ENCODE data around the gene GSDMA.
"Not testable (repeated sequence)": the region's sequence is repeated elsewhere in the genome, so short reads cannot be mapped to it uniquely, and the experiment has no call there.

Gene GSDMA

DNA sequence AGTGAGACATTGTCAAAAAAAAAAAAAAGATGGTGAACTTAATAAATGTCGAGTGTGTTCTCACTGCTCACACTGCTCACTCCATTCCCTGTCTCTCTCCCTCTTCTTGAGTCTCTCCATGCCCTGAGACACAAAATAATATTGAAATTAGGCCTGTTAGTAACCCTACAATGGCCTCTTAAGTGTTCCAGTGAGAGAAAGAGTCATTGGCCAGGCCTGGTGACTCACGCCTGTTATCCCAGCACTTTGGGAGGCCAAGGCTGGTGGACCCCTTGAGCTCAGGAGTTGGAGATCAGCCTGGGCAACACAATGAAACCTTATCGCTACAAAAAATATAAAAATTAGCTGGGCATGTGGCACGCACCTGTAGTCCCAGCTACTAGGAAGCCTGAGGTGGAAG is 36.3 kb downstream of the GSDMA start:
- no peak for DNase-seq

DNA sequence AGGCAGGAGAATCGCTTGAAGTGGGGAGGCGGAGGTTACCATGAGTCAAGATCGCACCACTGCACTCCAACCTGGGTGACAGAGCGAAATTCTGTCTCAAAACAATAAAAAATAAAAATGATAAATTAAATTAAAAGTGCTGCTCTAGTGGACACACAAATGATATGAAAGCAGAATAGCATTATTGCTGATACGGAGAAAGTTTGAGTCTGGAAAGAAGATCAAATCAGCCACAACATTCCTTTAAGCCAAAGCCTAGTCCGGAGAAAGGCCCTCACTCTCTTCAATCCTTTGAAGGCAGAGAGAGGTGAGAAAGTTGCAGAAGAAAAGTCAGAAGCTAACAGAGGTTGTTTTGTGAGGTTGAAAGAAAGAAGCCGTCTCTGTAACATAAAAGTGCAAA is 37.4 kb downstream of the GSDMA start:
- no peak for DNase-seq

DNA sequence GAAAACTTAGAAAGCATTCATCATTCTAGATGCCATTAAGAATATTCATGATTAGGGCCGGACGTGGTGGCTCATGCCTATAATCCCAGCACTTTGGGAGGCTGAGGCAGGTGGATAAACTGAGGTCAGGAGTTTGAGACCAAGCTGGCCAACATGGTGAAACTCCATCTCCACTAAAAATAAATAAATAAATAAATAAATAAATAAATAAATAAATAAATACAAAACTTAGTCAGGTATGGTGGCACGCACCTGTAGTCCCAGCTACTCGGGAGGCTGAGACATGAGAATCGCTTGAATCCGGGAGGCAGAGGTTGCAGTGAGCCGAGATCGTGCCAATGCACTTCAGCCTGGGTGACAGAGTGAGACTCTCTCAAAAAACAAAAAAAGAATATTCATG is 38.5 kb downstream of the GSDMA start:
- DNase-seq: not testable (repeated sequence)

DNA sequence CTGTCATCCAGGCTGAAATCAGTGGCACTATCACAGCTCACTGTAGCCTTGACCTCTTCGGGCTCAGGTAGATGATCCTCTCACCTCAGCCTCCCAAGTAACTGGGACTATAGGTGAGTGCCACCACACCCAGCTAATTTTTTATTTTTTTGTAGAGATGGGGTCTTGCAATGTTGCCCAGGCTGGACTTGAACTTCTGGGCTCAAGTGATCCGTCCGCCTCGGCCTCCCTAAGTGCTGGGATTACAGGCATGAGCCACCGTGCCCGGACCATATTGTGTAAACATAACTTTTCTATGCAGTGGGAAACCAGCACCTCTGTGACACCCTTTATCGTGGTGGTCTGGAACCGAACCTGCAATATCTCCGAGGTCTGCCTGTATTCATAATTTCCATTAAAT is 41.3 kb downstream of the GSDMA start:
- no peak for DNase-seq

DNA sequence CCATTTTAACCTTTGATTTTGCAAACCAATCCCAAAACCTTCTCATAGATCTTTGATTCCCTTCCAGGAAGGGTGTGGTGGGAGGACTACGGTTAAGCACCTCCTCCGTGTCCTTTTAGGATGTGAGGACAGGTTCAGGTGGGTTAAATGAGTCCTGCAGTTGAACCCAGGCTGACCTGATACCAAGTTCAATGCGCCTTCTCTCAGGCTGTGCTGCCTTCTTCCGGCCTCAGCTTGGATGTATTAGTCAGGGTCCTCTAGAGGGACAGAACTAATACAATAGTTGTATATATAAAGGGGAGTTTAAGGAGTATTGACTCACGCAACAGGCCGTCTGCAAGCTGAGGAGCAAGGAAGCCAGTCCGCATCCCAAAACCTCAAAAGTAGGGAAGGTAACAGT is 41.9 kb downstream of the GSDMA start:
- DNase-seq: no peak

DNA sequence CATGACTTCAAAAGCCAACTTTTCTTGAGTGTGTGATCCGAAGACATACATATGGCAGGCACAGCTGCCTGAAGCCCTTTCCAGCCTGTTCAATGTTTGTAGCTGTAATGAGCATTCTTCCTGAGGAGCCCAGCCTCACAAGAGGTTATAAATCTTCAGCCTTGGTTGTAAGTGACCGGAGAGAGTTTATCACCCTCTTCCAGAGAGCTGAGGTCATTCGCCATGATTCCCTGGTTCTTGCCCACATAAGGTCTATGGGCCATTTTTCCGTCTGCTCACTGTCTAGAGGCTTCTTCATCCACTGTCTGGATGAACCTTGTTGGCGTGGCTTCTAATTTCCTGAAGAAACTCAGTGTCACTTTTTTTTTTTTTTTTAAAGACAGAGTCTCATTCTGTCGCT is 42.7 kb downstream of the GSDMA start:
- no peak for DNase-seq

DNA sequence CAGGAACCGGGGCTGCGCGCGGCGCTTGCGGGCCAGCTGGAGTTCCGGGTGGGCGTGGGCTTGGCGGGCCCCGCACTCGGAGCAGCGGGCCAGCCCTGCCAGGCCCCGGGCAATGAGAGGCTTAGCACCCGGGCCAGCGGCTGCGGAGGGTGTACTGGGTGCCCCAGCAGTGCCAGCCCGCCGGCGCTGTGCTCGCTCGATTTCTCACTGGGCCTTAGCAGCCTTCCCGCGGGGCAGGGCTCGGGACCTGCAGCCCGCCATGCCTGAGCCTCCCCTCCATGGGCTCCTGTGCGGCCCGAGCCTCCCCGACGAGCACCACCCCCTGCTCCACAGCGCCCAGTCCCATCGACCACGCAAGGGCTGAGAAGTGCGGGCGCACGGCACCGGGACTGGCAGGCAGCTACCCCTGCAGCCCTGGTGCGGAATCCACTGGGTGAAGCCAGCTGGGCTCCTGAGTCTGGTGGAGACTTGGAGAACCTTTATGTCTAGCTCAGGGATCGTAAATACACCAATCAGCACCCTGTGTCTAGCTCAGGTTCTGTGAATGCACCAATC is 48.2 kb downstream of the GSDMA start:
- not testable (repeated sequence) for DNase-seq

DNA sequence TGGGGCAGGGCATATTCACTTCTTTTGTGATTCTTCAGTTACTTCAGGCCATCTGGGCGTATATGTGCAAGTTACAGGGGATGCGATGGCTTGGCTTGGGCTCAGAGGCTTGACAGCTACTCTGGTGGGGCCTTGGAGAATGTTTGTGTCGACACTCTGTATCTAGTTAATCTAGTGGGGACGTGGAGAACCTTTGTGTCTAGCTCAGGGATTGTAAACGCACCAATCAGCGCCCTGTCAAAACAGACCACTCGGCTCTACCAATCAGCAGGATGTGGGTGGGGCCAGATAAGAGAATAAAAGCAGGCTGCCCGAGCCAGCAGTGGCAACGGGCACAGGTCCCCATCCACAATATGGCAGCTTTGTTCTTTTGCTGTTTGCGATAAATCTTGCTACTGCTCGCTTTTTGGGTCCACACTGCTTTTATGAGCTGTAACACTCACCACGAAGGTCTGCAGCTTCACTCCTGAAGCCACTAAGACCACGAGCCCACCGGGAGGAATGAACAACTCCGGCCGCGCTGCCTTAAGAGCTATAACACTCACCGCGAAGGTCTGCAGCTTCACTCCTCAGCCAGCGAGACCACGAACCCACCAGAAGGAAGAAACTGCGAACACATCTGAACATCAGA is 49.3 kb downstream of the GSDMA start:
- not testable (repeated sequence) for DNase-seq

DNA sequence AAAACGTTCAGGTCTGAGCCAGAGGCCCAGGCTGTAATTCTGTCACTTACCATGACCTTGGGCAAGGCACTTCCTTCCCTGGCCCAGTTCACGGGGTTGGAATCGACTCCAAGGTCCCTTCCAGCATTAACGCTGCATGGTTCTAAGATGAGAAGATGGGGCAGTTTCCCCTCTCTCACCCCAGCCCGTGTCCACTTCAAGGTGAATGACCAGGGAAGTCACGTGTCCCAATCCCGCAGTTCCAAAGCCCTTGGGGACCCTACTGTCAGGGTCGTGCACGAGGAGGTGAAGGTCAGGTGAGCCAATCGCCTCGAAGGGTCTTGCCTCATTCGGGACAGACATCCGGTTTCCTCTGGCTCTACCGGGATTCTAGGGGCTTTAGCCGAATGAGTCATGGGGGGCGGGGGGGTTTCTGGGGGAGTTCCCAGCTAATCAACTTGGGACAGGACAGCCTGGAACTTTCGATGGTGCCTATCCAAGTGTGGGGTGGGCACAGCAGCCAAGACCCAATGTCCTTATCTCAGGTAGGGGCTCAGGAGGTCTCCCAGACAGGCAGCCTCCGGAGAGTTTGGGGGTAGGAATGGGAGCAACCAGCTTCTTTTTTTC is 51.7 kb downstream of the GSDMA start:
- DNase-seq: no peak

DNA sequence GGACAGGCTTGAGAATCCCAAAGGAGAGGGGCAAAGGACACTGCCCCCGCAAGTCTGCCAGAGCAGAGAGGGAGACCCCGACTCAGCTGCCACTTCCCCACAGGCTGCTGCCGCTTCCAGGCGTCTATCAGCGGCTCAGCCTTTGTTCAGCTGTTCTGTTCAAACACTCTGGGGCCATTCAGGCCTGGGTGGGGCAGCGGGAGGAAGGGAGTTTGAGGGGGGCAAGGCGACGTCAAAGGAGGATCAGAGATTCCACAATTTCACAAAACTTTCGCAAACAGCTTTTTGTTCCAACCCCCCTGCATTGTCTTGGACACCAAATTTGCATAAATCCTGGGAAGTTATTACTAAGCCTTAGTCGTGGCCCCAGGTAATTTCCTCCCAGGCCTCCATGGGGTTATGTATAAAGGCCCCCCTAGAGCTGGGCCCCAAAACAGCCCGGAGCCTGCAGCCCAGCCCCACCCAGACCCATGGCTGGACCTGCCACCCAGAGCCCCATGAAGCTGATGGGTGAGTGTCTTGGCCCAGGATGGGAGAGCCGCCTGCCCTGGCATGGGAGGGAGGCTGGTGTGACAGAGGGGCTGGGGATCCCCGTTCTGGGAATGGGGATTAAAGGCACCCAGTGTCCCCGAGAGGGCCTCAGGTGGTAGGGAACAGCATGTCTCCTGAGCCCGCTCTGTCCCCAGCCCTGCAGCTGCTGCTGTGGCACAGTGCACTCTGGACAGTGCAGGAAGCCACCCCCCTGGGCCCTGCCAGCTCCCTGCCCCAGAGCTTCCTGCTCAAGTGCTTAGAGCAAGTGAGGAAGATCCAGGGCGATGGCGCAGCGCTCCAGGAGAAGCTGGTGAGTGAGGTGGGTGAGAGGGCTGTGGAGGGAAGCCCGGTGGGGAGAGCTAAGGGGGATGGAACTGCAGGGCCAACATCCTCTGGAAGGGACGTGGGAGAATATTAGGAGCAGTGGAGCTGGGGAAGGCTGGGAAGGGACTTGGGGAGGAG is 52.5 kb downstream of the GSDMA start, which contains the start of gene CSF3:
Gene CSF3, plus strand, starts transcription at position 436 of the 993 bp plus-strand sequence. Its CDS starts 35 bp downstream, at position 471.
- DNase-seq: no peak

DNA sequence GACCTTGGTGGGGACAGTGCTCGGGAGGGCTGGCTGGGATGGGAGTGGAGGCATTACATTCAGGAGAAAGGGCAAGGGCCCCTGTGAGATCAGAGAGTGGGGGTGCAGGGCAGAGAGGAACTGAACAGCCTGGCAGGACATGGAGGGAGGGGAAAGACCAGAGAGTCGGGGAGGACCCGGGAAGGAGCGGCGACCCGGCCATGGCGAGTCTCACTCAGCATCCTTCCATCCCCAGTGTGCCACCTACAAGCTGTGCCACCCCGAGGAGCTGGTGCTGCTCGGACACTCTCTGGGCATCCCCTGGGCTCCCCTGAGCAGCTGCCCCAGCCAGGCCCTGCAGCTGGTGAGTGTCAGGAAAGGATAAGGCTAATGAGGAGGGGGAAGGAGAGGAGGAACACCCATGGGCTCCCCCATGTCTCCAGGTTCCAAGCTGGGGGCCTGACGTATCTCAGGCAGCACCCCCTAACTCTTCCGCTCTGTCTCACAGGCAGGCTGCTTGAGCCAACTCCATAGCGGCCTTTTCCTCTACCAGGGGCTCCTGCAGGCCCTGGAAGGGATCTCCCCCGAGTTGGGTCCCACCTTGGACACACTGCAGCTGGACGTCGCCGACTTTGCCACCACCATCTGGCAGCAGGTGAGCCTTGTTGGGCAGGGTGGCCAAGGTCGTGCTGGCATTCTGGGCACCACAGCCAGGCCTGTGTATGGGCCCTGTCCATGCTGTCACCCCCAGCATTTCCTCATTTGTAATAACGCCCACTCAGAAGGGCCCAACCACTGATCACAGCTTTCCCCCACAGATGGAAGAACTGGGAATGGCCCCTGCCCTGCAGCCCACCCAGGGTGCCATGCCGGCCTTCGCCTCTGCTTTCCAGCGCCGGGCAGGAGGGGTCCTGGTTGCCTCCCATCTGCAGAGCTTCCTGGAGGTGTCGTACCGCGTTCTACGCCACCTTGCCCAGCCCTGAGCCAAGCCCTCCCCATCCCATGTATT is 53.5 kb downstream of the GSDMA start:
- no peak for DNase-seq

DNA sequence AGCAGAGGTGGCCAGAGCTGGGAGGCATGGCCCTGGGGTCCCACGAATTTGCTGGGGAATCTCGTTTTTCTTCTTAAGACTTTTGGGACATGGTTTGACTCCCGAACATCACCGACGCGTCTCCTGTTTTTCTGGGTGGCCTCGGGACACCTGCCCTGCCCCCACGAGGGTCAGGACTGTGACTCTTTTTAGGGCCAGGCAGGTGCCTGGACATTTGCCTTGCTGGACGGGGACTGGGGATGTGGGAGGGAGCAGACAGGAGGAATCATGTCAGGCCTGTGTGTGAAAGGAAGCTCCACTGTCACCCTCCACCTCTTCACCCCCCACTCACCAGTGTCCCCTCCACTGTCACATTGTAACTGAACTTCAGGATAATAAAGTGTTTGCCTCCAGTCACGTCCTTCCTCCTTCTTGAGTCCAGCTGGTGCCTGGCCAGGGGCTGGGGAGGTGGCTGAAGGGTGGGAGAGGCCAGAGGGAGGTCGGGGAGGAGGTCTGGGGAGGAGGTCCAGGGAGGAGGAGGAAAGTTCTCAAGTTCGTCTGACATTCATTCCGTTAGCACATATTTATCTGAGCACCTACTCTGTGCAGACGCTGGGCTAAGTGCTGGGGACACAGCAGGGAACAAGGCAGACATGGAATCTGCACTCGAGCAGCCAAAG is 54.7 kb downstream of the GSDMA start:
- DNase-seq: no peak

DNA sequence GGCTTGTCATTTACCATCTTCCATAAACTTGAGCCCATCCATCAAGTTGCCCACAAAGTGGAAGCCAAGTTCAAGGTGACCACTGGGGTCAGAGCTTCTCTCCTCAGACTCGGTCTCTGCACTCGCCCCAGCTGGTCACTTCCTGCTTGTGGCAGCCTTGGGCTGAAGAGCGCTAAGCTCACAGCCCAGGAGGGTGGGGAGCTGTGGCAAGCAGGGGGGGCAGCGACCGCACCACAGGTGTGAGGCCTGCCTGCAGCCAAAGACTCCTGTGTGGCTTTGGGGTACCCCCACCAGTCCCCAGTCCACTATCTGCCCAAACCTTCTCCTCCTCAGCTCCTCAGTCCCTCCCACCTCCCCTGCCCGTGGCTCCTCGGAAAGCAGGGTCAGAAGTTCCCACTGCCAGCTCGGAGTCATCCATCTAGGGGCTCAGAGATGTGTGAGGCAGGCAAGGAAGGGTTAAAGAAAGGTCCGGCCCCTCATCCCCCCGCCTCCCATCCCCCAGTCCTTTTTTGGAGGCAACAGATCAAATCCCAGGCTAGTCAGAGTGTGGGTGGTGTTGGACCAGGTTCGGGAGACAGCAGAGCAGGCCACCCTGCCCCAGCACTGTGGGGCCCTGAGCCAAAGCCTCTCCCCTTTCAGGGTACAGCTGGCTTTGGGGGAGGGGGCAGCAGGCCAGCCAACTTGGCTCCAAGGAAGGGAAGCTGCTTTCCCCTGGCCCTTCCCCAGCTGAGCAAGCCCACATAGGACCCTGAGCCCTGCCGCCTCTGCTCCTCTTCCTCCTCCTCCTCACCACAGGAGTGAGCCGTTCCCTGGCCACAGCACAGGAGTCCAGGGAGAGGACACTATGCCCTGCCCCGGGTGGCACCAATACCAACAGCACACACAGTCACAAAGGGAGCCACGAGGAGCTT is 55.7 kb downstream of the GSDMA start:
- no peak for DNase-seq

DNA sequence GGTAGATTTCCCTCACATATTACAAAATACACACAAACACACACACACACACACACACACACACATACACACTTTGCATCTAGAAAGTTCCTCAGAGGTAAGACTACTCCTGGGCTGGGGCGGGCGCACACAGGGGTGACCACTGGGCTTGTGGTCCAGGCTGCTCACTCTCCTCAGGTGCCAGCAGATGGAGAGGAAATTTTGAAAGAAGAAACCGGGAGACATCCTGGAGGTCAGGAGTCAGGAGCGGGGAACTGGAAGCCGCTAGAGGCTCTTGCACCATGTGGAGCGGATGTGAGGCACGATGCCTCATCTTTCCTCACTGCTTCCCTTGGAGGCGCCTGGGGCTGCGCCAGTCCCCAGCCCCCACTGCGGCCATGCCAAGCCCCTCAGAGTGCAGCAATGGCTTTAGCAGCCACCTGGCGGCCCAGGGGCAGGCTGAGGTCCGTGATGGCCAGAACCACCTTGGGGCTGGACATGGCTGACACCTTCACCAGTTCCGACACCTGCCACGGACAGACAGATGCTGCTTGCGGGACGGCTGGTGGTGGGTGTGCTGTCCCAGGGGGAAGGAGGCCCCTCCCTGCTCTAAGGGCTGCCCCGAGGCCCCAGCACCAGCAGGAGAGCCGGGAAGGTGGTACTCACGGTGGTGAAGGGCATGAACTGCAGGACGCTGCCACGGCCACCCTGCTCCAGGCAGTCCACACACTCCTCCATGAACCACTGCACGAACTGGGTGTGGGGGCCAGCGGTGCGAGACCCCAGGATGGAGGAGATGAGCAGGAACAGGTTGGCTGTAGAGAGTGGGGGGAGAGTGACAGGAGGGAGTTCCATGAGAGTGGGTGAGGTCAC is 56.6 kb downstream of the GSDMA start:
- DNase-seq: no peak

DNA sequence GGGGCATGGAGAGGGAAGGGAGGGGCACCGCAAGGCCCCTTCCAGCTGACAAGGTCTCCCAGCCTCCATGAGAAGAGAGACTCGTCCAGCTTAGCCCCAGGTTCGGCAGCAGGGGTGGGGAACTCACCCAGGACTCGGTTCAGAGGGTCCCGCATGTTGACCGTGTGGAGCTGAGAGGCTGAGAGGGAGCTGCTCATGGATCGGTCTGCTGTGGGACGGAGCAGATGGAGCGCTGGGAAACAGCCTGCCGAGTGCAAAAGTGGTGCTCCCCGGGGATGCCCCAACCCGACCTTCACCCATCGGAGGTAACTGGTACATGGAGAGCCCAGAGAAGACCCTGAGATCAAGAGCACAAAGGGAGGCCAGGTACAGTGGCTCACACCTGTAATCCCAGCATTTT is 57.3 kb downstream of the GSDMA start:
- no peak for DNase-seq

DNA sequence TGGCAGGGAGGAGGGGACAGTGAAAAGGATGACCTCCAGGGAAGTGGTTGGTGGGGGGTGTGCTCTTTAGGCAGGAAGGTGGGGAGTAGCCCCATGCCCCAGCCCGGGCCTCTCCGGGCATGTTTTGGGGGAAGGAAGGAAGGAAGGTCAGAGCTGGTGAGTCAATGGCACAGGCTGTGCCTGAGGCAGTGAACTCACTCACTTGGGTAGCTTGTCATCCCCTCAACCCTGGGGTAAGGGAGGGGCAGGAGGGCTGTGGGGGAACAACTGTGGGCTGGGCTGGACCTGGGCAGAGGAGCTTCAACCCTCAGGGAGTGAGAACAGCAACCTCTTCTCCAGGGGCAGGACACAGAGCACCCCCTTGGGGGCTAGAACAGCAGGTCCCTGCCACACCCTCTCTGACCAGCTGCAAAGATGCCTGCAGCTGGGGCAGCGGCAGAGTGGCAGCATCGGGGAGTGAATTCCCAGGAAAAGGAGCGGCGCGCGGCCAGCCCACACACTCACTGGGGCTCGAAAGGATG is 58.7 kb downstream of the GSDMA start:
- no peak for DNase-seq

DNA sequence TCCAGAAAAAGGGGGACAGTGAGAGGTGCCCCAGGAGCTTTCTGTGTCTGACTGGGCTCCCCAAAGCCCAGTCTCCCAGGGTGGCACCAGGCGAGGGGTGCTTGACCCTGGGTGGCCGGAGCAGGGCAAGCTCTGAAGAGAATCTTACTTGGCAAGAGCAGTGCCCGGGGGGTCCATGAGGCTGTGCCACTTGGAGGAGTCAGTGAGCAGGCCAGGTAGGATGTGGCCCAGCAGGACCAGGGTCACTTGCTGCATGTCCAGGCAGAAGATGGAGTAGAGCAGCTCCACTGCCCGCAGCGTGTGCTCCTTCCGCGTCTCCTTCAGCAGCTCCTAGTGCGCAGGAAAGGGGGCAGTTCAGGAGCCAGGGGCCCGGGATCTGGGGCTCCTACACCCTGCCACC is 59.7 kb downstream of the GSDMA start:
- DNase-seq: no peak

DNA sequence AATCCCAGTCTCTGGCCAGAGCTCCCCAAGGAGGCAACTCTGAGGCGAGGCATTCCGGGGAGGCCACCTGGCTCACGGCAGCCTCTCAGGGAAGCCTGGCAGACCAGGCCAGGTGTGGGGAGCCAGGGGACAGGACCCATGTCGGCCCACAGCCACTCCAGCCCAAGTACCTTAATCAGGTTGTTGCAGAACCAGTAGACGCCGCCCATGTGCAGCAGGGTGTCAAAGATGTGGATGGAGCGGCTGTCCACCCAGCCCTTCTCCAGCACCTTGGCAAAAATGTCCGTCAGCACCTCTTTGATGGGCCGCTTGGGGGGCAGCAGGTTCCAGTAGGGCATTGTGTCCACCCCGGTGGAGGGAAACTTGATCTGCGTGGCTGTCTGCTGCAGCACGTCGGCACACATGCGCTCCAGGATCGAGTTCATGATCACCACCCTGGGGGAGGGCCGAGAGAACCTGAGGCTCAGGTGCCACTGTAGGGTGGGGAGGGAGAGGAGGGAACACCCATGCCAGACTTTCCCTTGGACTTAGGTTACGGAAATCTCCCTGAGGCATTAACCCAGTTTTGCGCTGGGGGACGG is 60.2 kb downstream of the GSDMA start:
- no peak for DNase-seq
